GM19395 (cell line): Measurements from ENCODE around the gene CRTC1.

Experiments
- ATAC-seq: cut with Tn5 transposase; IDR thresholded peaks from one replicate; pipeline ENCODE4 v1.9.1; 2021; ENCODE audit warnings: mild to moderate bottlenecking, moderate library complexity; ENCODE audit not compliant: unreplicated experiment

The CRTC1 gene

DNA sequence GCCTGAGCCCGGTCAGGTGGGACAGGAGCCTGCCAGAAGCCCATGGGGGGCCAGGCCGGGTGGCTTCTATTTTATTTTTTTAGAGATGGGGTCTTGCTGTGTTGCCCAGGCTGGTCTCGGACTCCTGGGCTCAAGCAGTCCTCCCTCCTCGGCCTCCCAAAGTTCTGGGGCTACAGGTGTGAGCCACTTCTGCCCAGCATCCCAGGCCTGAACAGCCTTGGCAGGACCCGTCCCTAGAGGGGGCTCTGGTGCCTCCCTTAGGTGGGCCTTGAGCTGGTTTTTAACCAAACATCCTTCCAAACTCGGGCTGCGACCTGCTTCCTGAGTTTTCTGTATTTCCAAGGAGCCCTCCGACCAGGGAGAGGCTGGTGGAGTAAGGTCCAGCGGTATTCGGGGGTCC is 97.2 kb downstream of the CRTC1 start:
- ATAC-seq: no peak

DNA sequence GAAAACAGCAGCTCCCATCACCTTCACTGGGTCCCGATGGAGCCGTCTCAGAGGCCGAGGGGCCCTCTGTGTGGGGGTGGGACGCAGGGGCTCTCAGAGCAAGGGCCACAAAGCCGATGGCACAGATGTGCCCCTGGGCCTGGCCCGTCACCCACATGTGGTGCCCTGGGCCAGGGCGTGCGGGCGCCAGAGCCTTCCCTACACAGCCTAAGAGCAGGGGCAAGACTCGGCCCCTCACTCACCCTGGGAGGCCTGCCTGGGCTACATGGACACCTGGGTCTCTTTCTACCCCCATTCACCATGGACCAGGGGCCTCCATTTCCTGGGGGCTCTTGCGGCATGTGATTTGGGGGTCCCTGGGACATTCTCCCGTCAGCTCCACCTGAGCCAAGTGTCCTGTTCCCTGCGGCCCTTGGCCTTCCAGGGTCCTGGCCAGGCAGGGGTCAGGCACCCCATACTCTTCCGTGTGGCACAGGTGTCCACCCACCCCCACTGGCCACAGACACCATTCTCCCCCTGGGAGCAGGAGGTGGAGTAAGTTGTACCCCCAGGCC is 97.6 kb downstream of the CRTC1 start:
- no peak for ATAC-seq

DNA sequence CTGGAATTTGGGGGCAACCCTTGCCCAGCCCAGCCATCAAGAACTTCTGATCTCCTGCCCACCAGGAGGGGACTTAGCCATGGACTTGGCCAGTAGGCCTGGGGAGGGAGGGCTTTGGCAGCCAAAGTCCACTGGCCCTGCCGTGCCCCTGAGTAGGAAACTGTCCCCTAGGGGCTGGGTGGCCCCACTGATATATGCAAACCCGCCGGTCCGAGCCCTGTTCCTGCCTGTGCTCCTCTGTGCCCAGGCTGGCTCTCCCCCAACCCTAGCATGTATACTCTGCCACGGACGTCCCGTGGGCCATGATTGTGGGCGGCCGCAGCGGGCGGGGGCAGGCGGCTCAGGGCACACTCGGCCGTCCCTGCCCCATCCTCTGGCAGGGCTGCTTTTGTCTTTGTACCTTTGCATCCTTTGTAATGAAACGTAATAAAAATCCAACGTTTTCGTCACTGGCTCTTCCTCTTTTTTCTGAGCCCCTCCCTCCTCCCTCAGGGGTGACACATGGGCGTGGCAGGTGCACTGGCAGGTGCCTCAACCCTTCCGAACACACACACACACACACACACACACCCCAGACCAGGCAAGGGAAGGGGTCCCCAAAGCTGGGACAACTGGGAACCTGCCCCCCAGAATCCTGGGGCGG is 98.5 kb downstream of the CRTC1 start:
- no peak for ATAC-seq

DNA sequence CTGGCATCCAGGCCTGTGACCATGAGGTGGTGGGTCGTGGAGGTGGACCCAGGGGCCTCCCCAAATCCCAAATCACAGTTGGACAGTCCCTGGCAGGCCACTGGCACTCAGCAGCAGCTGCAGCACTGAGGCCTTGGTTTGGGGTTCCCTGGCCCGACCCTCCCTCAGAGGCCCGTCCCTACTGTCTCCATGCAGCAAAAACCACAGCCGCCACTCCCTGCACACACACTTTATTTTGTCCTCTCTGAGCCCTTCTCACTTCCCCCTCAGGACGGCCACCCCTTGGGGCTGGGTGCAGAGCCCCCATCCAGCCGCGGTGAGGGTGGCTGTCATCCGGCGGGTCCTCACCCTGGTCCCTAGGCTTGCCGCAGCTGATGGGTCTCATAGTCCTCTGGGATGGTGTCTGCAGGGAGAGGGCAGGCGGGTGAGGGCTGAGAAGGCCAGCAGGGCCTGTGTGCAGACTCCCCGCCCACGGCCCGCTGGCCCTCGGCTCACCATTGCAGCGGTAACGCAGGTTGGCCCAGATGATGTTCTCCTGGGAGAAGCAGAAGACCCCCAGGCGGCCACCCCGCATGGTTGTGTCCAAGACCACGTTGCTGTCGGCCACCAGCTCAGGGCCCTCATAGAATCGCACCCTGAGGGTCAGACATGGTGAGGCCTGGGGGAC is 99.2 kb downstream of the CRTC1 start:
- ATAC-seq: no peak

- ATAC-seq: no peak
Observed at GRCh38 chr19:18783958-18784785, 100.7 kb downstream of the CRTC1 start.

GRCh38 chr19:18784786-18785120 is 101.3 kb downstream of the CRTC1 start:
- ATAC-seq: no peak

DNA sequence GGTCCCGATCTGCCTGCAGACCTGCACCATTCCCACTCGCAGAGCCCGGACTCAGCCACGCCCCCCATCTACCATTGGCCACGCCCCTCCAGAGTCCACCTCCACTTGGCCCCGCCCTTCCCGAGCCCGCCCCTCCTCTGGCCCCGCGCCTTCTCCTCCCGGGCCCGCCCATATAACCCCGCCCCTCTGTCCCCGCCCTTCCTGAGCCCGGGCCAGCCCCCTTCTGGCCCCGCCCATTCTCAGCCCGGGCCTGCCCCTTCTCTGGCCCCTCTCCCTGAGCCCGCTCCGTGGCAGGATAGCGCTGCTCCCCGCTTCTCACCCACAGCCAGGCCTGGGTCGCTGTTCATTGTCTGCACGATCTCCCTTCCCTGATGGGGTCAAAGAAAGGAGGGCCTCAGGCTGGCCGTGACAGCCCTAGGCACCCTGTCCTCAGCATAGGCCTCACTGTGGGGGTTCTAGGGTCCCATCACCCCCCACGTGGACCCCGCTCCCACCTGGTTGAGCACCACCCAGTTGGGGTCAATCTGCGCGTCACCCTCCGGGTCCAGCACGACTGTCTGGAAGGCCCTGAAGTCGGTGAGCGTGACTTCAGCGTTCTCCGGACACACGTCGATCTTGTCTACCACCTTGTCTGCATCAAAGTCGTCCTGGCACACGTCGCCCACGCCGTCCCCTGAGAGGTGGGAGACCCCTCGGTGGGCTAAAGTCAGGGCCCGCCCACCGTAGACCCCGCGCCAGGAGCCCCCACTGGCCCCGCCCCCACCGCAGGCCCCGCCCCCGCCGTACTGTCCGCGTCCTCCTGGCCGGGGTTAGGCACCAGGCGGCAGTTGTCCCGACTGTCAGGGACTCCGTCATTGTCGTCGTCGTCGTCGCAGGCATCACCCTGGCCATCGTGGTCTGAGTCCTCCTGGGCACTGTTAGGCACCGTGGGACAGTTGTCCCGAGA is 102.0 kb downstream of the CRTC1 start:
- ATAC-seq: no peak

DNA sequence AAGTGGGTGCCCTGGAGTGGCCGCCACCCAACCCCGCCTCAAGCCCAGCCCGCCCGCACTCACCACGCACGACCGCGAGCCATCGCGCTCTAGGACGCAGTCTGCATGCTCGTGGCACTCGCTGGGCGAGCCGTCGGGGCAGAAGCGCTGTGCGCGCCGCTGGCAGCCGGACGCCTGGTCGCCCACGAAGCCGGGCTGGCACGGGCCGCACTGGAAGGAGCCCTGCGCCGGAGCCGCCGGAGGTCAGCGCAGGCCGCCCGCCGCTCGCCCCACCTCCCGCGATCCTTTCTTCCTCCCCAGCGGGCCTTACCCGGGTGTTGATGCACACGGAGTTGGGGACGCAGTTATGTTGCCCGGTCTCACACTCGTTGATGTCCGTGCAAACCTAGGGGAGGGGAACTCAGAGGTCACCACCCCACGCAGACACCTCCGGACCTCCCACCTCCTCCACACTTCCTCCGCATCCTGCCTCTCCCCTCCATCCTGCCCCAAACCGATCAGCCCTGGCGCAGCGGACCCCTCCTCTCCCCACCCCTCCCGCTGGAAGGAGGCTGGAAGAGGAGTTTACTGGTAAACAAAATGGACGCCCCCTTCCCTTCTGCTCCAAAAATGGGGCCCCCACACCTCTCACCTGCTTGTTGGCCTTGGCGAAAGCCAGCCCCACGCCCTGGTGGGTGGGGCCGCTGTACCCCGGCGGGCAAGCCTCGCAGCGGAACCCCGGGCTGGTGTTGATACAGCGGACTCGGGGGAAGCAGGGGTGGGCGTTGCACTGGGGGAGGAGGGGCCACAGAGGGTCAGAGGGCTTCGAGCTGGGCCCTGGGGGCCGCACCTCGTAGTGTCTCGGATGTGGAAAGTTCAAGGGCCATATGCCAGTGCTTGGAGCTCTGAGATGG is 105.3 kb downstream of the CRTC1 start:
- ATAC-seq: no peak

GRCh38 chr19:18789422-18789869 is 106.0 kb downstream of the CRTC1 start:
- ATAC-seq: no peak

DNA sequence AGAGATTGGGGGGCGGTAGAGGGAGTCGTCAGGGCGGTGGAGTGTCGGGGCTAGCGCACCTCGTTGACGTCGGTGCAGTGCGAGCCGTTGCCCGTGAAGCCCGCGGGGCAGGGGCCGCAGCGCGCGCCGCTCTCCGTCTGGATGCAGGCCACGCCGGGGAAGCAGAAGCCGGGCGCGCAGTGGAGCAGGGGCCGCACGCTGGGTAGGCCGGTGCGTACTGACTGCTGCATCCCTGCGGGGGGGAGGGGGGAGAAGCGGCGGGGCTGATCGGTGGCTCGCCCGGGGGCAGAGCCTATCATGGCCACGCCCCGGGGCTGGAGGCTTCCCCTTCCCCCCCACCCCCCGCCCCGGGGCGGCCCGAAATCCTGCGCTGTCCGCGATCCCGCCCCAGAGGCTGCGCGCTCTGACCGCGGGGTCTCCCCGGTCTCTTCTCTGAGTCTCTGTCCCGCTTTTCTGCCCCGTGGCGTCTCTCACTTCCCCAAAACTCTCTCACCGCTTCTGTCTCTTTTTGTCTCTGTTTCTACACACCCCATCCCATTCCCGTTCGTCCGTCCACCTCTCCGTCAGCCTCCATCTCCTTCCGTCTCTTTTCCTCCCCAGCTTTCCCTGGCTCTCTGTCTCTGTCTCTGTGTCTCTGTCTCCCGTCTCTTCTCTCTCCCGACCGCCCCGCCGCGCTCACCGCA is 106.5 kb downstream of the CRTC1 start:
- ATAC-seq: no peak

- no peak for ATAC-seq
Observed at GRCh38 chr19:18790566-18791314, 107.3 kb downstream of the CRTC1 start, which contains the start of gene COMP. COMP (minus strand) TSS chr19:18791305; CDS start chr19:18791269, 36 bp downstream.

DNA sequence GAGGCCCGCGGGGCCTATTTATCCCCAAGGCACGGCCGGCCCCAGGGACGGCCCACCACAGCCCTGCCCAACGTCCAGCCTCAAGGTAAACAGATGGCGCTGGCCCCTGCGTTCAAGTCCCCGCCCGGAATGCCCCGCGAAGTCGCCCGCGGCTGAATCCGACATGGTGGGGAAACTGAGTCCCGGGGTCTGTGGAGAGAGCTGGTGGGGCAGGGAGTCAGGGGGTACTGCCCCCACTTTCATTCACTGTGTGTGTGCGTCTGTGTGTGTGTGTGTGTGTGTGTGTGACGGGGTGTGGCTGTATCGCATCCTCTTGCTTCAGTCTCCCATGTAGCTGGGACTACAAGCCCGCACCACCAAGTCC is 107.8 kb downstream of the CRTC1 start:
- no peak for ATAC-seq

- no peak for ATAC-seq
Observed at GRCh38 chr19:18792661-18793060, 109.2 kb downstream of the CRTC1 start.

- ATAC-seq: no peak
Observed at GRCh38 chr19:18793144-18794028, 109.9 kb downstream of the CRTC1 start.

DNA sequence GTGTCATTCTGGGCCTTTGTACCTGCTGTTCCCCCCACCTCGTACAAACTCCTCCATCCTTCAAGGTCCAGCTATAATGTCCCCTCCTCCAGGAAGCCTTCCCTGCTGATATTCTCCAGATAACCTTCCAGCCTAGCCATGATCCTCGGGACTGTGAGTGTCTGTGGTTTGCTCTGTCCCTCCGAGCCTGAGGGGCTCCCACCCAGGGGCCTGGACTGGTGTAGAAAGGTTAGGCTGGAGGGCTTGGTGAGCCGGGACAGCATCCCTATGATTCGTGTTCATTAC is 110.5 kb downstream of the CRTC1 start:
- ATAC-seq: no peak

- ATAC-seq: no peak
Observed at GRCh38 chr19:18794692-18795091, 111.2 kb downstream of the CRTC1 start.

GRCh38 chr19:18795540-18795939 is 112.1 kb downstream of the CRTC1 start:
- ATAC-seq: no peak

- no peak for ATAC-seq
Observed at GRCh38 chr19:18796239-18796638, 112.8 kb downstream of the CRTC1 start.
